IPS-20b (cell line): ENCODE results near the gene PLEKHB2.
"Not testable (repeated sequence)": the region's sequence is repeated elsewhere in the genome, so short reads cannot be mapped to it uniquely, and the experiment has no call there.

Experiments
- H3K27ac ChIP-seq: one replicate; pipeline ENCODE4 v1.5.1; 2013; ENCODE audit warnings: low read length
- H3K27me3 ChIP-seq: 2 replicates; pipeline ENCODE4 v1.6.1; 2013; ENCODE audit warnings: mild to moderate bottlenecking, low read length, inconsistent platforms; ENCODE audit not compliant: insufficient read depth
- H3K36me3 ChIP-seq: 2 replicates; pipeline ENCODE4 v1.6.1; 2013; ENCODE audit warnings: low read depth, mild to moderate bottlenecking, inconsistent platforms, low read length, moderate library complexity; ENCODE audit not compliant: insufficient read depth
- H3K4me1 ChIP-seq: 2 replicates; pipeline ENCODE4 v1.6.1; 2013; ENCODE audit warnings: mild to moderate bottlenecking, control low read depth, inconsistent platforms, low read length, moderate library complexity; ENCODE audit not compliant: insufficient read depth
- H3K4me3 ChIP-seq: 2 replicates; pipeline ENCODE4 v1.5.1; 2013; ENCODE audit warnings: mild to moderate bottlenecking, low read length, inconsistent platforms
- H3K9ac ChIP-seq: 2 replicates; pipeline ENCODE4 v1.6.1; 2013; ENCODE audit warnings: low read depth, mild to moderate bottlenecking, inconsistent platforms, low read length, moderate library complexity
- H3K9me3 ChIP-seq: 2 replicates; pipeline ENCODE4 v1.6.1; 2013; ENCODE audit warnings: mild to moderate bottlenecking, low read depth, low read length, inconsistent platforms; ENCODE audit not compliant: insufficient read depth

The PLEKHB2 gene

DNA sequence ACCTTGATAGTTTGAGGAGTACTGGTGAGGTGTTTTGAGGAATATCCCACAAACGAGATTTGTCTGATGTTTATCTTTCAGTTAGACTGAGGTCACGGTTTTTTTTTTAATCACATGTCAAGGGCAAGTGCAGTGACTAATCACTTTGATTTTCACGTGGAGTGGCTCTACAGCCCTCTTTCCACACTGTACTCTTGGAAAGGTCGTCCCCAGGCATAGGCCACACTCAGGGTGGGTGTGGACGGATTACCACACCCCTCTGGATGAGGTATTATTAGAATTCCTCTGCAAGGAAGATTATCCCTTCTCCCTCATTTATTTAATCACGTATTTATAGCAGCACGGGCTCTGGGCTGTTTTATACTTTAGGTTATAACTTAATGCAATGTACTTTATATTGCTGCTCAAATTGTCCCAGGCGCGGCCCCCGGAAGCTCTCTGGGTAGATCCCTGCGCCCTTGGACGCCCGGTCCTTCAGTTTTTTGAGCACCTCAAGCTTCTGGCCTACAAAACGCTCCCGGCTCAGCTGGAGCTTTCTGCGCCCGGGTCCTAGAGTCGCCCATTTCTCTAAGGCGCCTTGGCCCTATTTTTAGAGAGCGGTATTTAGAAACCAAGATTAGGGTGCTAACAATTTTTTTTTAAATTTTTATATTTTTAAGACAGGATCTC is 515 bp upstream of the PLEKHB2 start:
- H3K4me1 ChIP-seq, result peaks cover 4% of the 10 kb centered on the region; the same call in 1 of the 2 replicates
- H3K36me3 ChIP-seq, result no peaks in the 10 kb centered on the region
- peak overlapping the region; percentile 87; the same call in 1 of the 2 replicates for H3K9ac ChIP-seq
- no peaks in the 10 kb centered on the region for H3K9me3 ChIP-seq
- peak overlapping the region; percentile 89 for H3K4me3 ChIP-seq
- no peaks in the 10 kb centered on the region for H3K27me3 ChIP-seq
- no peak overlapping the region for H3K27ac ChIP-seq

GRCh38 chr2:131105950-131106801 is 1.0 kb downstream of the PLEKHB2 start:
- H3K4me3 ChIP-seq, result peak overlapping the region; percentile 89
- peaks cover 5% of the 10 kb centered on the region; the same call in 1 of the 2 replicates for H3K36me3 ChIP-seq
- H3K9me3 ChIP-seq, result no peaks in the 10 kb centered on the region
- no peak overlapping the region for H3K27ac ChIP-seq
- H3K4me1 ChIP-seq, result peaks cover 4% of the 10 kb centered on the region; the same call in 1 of the 2 replicates
- H3K9ac ChIP-seq, result peak overlapping the region; percentile 87; the same call in 1 of the 2 replicates
- no peaks in the 10 kb centered on the region for H3K27me3 ChIP-seq

DNA sequence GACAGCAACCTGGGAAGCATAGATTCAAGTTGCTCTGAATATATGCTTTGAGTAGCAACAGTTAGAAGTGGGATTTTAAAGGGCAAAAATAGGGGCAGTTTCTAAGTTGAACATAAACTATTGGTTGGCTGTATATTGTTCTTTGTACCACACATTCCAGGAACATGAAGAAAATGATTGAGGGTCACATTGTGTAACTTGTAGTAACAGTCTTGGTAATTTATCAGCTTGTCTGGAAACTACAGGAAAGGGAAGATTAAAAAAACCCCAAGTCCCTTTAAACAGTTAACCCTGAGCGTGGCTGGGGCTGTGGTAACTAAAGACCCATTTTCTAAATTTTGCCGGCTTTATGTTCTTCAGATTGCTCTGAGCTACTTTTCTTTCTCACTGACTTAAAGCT is 7.4 kb downstream of the PLEKHB2 start:
- H3K36me3 ChIP-seq, result peaks cover 9% of the 10 kb centered on the region; the same call in 1 of the 2 replicates
- no peak overlapping the region; the same call in 1 of the 2 replicates for H3K4me3 ChIP-seq
- H3K9ac ChIP-seq, result no peak overlapping the region
- H3K4me1 ChIP-seq, result peaks cover 13% of the 10 kb centered on the region; the same call in 1 of the 2 replicates
- no peaks in the 10 kb centered on the region for H3K27me3 ChIP-seq
- no peak overlapping the region for H3K27ac ChIP-seq
- H3K9me3 ChIP-seq, result no peaks in the 10 kb centered on the region

GRCh38 chr2:131113566-131114227 is 8.6 kb downstream of the PLEKHB2 start:
- Histone ChIP-seq H3K4me1 (peaks cover 13% of the 10 kb centered on the region; the same call in 1 of the 2 replicates), H3K27ac (no peak overlapping the region), H3K9me3 (no peaks in the 10 kb centered on the region), H3K36me3 (peaks cover 9% of the 10 kb centered on the region; the same call in 1 of the 2 replicates), H3K27me3 (no peaks in the 10 kb centered on the region), H3K4me3 (no peak overlapping the region), H3K9ac (no peak overlapping the region)

DNA sequence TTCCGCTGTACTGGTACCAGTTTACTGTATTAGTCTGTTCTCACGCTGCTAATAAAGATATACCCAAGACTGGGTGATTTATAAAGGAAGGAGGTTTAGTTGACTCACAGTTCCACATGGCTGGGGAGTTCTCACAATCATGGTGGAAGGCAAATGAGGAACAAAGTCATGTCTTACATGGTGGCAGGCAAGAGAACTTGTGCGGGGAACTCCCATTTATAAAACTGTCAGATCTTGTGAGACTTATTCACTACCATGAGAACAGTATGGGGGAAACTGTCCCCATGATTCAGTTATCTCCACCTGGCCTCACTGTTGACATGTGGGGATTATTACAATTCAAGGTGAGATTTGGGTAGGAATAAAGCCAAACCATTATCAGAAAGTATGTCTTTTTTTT is 9.8 kb downstream of the PLEKHB2 start:
- not testable (repeated sequence) for H3K9me3 ChIP-seq, H3K27me3 ChIP-seq, H3K36me3 ChIP-seq, H3K4me3 ChIP-seq, H3K27ac ChIP-seq, H3K9ac ChIP-seq
- H3K4me1 ChIP-seq, result peaks cover 13% of the 10 kb centered on the region; the same call in 1 of the 2 replicates

- H3K9ac ChIP-seq, result no peak overlapping the region
- no peak overlapping the region for H3K27ac ChIP-seq
- H3K36me3 ChIP-seq, result peaks cover 4% of the 10 kb centered on the region; the same call in 1 of the 2 replicates
- peaks cover 13% of the 10 kb centered on the region; the same call in 1 of the 2 replicates for H3K4me1 ChIP-seq
- no peaks in the 10 kb centered on the region for H3K9me3 ChIP-seq
- no peaks in the 10 kb centered on the region for H3K27me3 ChIP-seq
- no peak overlapping the region for H3K4me3 ChIP-seq
Observed at GRCh38 chr2:131115752-131116151, 10.6 kb downstream of the PLEKHB2 start.

DNA sequence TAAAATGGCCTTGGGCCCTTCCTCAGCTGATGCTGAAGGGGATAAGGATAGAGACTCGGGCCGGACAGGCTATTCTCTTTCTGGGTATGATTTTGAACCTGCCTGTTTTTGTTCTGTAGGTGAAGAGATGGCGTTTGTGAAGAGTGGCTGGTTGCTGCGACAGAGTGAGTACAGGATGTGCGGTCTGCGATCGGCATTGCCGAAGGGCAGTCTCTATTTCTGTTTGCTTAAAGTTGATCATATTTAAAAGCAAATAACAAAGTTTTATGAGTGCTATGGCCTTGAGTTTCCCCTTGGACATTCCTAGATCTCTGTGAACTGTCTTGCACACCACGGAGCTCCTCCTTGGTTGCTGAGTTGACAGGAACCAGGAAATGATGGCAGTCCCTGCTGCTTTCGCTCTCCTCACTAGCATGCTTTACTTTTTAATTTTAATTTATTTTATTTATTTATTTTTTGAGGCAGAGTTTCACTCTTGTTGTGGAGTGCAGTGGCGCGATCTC is 15.7 kb downstream of the PLEKHB2 start:
- Histone ChIP-seq H3K27ac (no peak overlapping the region), H3K27me3 (no peaks in the 10 kb centered on the region), H3K4me3 (no peak overlapping the region), H3K4me1 (no peaks in the 10 kb centered on the region), H3K9ac (no peak overlapping the region), H3K9me3 (no peaks in the 10 kb centered on the region), H3K36me3 (peaks cover 30% of the 10 kb centered on the region)

DNA sequence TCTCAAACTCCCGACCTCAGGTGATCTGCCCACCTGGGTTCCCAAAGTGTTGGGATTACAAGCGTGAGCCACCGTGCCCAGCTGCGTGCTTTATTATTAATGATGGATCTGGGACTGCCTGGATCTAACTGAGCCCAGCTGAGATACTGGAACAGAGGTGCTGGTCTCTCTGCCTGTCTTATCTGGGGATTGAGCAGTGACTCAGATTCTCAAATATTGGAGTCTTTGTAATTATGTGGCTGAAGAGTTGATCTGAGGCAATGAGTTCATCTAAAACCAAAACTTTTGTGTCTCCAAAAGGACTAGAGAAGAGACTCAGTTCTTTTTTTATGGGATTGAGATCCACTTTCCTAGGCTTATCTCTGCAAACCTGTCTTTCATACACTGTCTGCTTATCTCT is 16.3 kb downstream of the PLEKHB2 start:
- Histone ChIP-seq H3K4me3 (no peak overlapping the region), H3K4me1 (no peaks in the 10 kb centered on the region), H3K36me3 (peaks cover 36% of the 10 kb centered on the region), H3K9me3 (no peaks in the 10 kb centered on the region), H3K9ac (no peak overlapping the region), H3K27ac (no peak overlapping the region), H3K27me3 (no peaks in the 10 kb centered on the region)

DNA sequence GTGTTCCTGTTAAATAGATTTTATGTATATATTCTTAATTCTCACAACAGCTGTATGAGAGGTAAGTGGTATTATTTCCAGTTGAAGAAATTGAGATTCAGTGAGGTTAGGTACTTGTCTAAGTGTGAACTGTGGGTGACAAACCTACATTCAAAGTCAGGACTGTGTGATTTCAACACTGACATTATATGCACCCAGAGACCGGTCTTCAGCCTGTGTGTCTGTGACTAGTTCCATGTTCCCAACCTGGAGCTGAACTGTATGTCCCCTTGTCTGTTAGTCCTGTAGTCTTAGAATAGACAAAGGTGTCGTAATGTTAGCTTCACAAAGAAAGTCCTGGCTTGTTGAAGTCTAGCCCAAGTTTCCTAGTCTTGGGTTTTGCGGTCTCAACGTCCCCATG is 17.4 kb downstream of the PLEKHB2 start:
- no peaks in the 10 kb centered on the region for H3K9me3 ChIP-seq
- H3K9ac ChIP-seq, result no peak overlapping the region
- peaks cover 46% of the 10 kb centered on the region for H3K36me3 ChIP-seq
- no peak overlapping the region for H3K4me3 ChIP-seq
- no peak overlapping the region for H3K27ac ChIP-seq
- no peaks in the 10 kb centered on the region for H3K4me1 ChIP-seq
- no peaks in the 10 kb centered on the region for H3K27me3 ChIP-seq

DNA sequence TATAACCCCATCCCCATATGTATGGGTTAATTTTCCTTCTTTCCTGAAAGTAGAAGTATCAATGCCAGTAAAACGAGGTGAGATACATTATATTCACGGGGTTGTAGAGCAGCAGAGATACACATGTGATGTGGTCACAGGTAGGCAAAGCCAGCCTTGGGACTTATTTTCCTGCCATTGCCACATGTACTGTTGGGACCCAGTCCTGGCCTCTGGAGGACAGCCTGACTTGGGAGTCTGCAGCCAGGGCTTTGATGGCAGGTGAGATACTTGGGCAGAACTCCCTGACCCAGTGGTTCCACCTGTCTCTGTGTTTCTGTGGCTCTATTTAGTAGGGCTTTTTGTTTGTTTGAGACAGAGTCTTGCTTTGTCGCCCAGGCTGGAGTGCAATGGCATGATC is 18.1 kb downstream of the PLEKHB2 start:
- H3K4me3 ChIP-seq, result no peak overlapping the region
- no peak overlapping the region for H3K27ac ChIP-seq
- H3K27me3 ChIP-seq, result no peaks in the 10 kb centered on the region
- no peaks in the 10 kb centered on the region for H3K9me3 ChIP-seq
- no peak overlapping the region for H3K9ac ChIP-seq
- H3K36me3 ChIP-seq, result peaks cover 53% of the 10 kb centered on the region
- no peaks in the 10 kb centered on the region for H3K4me1 ChIP-seq

DNA sequence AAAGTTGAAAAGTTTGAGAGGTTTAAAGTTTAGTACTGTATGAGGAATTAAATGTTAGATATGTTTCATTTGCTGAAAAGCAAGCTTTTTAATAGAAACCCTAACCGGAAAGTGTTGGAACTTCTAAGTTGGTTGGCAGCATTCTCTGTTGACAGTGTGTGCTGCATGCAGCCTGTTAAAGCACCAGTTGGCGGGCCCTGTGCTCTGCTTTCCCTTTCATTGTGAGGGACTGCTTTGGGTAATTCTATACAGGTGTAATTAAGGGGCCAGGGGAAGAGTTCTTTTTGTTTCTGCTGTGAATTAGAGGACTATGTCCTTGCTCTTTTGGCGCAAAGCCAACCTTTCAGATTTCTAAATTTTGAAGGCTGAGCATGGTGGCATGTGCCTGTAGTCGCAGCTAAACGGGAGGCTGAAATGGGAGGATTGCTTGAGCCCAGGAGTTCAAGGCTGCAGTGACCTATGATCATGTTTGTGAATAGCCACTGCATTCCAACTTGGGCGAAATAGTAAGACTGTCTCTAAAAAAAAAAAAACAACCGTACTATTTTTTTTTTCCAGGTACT is 20.1 kb downstream of the PLEKHB2 start:
- H3K27ac ChIP-seq, result no peak overlapping the region
- no peaks in the 10 kb centered on the region for H3K4me1 ChIP-seq
- H3K9me3 ChIP-seq, result no peaks in the 10 kb centered on the region
- H3K9ac ChIP-seq, result no peak overlapping the region
- H3K27me3 ChIP-seq, result no peaks in the 10 kb centered on the region
- no peak overlapping the region for H3K4me3 ChIP-seq
- H3K36me3 ChIP-seq, result peaks cover 68% of the 10 kb centered on the region
